OCI-LY3 (cell line): ENCODE measurements around the gene PSG2.
"Not testable (repeated sequence)": the region's sequence is repeated elsewhere in the genome, so short reads cannot be mapped to it uniquely, and the experiment has no call there.

ENCODE experiments used
- EZH2phosphoT487 ChIP-seq: fragments of 200-600 bp; shearing (Covaris generic); IDR thresholded peaks from 2 replicates; pipeline ENCODE4 v1.6.1; 2018; ENCODE audit warnings: antibody characterized with exemption, mixed run types, low read depth
- TF ChIP-seq, protein P1 (sequence below): fragments of 200-600, 300-600 bp; sonication (generic); IDR thresholded peaks from 2 replicates; pipeline ENCODE4 v1.5.1; 2014; ENCODE audit warnings: antibody characterized with exemption, low read length, low read depth

DNA sequence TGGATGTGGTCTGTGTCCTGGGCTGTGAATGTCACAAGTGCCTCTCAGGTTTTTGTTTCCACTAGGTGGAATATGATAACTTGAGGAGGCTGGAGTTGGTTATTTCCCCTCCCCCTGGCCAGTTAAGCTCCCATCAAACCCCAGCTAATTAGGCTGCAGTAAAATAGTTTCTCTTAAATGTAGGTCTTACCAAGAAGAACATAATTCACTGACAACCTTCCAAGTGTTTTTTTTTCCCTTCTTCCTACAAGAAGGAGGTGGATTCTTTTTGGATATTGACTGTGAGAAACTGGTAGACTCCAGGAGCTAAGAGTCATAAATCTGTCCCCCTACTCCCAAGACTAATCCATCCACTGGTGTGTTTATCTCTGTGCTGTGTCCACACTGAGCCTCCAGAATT is 15.9 kb upstream of the PSG2 start:
- TF ChIP-seq, protein P1, sequence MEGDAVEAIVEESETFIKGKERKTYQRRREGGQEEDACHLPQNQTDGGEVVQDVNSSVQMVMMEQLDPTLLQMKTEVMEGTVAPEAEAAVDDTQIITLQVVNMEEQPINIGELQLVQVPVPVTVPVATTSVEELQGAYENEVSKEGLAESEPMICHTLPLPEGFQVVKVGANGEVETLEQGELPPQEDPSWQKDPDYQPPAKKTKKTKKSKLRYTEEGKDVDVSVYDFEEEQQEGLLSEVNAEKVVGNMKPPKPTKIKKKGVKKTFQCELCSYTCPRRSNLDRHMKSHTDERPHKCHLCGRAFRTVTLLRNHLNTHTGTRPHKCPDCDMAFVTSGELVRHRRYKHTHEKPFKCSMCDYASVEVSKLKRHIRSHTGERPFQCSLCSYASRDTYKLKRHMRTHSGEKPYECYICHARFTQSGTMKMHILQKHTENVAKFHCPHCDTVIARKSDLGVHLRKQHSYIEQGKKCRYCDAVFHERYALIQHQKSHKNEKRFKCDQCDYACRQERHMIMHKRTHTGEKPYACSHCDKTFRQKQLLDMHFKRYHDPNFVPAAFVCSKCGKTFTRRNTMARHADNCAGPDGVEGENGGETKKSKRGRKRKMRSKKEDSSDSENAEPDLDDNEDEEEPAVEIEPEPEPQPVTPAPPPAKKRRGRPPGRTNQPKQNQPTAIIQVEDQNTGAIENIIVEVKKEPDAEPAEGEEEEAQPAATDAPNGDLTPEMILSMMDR, result not testable (repeated sequence)
- not testable (repeated sequence) for TF ChIP-seq EZH2phosphoT487
